Cardiac muscle cell (in vitro differentiated cells and primary cell): ENCODE results near the gene NAA16. TPM values are rescaled to one million over a fixed set of nuclear protein-coding genes. Genes with fewer than 3 reads are reported as not detected.
"Not testable (repeated sequence)": the region's sequence is repeated elsewhere in the genome, so short reads cannot be mapped to it uniquely, and the experiment has no call there.

ENCODE experiments used
- DNase-seq, 2 donors: peaks; one replicate each; pipeline versions ENCODE4 v3.0.0 to v3.0.0-alpha.2; 2010 to 2017; ENCODE audit warnings: low read depth in 1 of 2, low spot score in 1 of 2
- H3K27ac ChIP-seq: fragments of 200-600 bp; sonication (generic); 2 replicates; pipeline ENCODE4 v1.5.1; 2016
- H3K27me3 ChIP-seq: fragments of 200-600 bp; sonication (generic); 2 replicates; pipeline ENCODE4 v1.6.0; 2016; ENCODE audit warnings: control low read depth
- H3K36me3 ChIP-seq: fragments of 200-600 bp; sonication (generic); 2 replicates; pipeline ENCODE4 v1.5.1; 2016; ENCODE audit warnings: control low read depth
- H3K4me1 ChIP-seq: fragments of 200-600 bp; sonication (generic); 2 replicates; pipeline ENCODE4 v1.8.1; 2017; ENCODE audit warnings: low read depth, mild to moderate bottlenecking, mixed run types
- H3K4me3 ChIP-seq: fragments of 200-600 bp; sonication (generic); 2 replicates; pipeline ENCODE4 v1.5.1; 2016; ENCODE audit warnings: mild to moderate bottlenecking
- H3K9me3 ChIP-seq: fragments of 200-600 bp; sonication (generic); 2 replicates; pipeline ENCODE4 v1.5.1; 2017; ENCODE audit warnings: low read depth, mild to moderate bottlenecking, control low read depth
- polyA plus RNA-seq: library from polyadenylated mRNA; unstranded; fragments of >200 nt; fragmentation: Nextera tagmentation; extraction: Ambion mirVana; gene quantifications from 2 replicates; pipeline ENCODE4 v1.2.1, GENCODE V29; 2016
- total RNA-seq: library from RNA; depleted of rRNA; stranded (reverse); fragments of >200 nt; gene quantifications from 2 replicates; pipeline ENCODE4 v1.2.3, GENCODE V29; 2016
- TF ChIP-seq, protein P1 (sequence below): IDR thresholded peaks from 2 replicates; pipeline ENCODE4 v1.5.1; 2012; ENCODE audit warnings: low read depth, mild to moderate bottlenecking, low read length

Gene NAA16
- total and polyA plus RNA-seq, 2 experiments from 2014 or later = 15.5 to 19.8 TPM

DNA sequence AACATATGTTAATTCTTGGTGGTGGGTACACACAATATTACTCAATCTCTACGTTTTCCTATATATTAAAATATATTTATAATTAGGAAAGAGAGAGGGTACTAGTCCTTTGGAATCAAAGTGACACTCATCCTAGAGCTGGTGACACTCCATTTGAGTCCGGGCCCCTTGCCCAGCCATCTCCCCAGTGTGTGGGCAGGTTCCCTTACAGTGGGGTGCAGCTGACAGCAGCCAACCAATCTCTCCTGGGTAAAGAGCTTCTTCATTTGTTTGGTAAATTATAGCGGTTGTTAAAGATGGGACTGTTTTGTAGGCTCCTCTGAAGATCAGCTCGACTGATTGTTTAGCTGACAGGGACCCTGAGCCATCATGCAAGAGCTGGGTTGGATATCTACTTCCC is 109.1 kb downstream of the NAA16 start:
- no peaks in the 10 kb centered on the region for H3K9me3 ChIP-seq
- H3K27ac ChIP-seq = no peak overlapping the region
- no peaks in the 10 kb centered on the region for H3K36me3 ChIP-seq
- TF ChIP-seq, protein P1, sequence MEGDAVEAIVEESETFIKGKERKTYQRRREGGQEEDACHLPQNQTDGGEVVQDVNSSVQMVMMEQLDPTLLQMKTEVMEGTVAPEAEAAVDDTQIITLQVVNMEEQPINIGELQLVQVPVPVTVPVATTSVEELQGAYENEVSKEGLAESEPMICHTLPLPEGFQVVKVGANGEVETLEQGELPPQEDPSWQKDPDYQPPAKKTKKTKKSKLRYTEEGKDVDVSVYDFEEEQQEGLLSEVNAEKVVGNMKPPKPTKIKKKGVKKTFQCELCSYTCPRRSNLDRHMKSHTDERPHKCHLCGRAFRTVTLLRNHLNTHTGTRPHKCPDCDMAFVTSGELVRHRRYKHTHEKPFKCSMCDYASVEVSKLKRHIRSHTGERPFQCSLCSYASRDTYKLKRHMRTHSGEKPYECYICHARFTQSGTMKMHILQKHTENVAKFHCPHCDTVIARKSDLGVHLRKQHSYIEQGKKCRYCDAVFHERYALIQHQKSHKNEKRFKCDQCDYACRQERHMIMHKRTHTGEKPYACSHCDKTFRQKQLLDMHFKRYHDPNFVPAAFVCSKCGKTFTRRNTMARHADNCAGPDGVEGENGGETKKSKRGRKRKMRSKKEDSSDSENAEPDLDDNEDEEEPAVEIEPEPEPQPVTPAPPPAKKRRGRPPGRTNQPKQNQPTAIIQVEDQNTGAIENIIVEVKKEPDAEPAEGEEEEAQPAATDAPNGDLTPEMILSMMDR = no peak
- H3K4me1 ChIP-seq = no peaks in the 10 kb centered on the region
- DNase-seq = no peak
- no peaks in the 10 kb centered on the region for H3K27me3 ChIP-seq
- H3K4me3 ChIP-seq = no peak overlapping the region

DNA sequence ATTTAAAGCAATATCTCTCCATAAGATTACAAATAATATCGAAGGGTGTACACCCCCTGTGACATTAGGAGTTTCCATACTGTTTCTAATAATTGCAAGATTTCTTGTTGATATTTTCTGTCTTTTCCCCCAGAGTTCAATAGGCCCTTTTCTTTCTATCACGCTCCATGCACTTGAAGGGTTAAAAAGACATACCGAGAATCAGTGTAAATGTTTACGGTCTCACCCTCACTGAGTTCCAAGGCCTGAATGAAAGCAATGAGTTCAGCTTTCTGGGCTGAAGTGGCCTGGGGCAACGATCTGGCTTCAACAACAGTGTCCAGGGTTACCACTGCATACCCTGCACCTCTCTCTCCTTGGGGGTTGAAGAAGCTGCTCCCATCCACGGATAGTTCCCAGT is 110.3 kb downstream of the NAA16 start:
- not testable (repeated sequence) for H3K9me3 ChIP-seq, H3K36me3 ChIP-seq, H3K27ac ChIP-seq, H3K4me3 ChIP-seq, H3K27me3 ChIP-seq, DNase-seq, H3K4me1 ChIP-seq

DNA sequence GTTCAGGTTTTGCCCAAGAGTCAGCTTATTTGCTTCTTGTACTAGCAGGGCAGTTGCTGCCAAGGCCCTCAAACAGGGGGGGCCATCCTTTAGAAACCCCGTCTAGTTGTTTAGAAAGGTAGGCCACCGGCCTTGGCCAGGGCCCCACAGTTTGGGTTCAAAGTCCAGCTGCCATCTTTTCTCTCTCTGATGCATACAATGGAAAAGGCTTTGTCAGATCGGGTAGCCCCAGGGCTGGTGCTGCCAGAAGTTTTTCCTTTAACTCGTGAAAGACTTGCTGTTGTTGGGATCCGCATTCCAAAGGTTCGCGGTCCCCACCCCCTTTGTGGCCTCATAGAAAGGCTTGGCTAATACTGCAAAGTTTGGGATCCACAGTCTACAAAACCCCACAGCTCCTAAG is 110.9 kb downstream of the NAA16 start:
- DNase-seq, H3K4me1 ChIP-seq, H3K36me3 ChIP-seq, H3K4me3 ChIP-seq, H3K27ac ChIP-seq, H3K27me3 ChIP-seq, H3K9me3 ChIP-seq: not testable (repeated sequence)

DNA sequence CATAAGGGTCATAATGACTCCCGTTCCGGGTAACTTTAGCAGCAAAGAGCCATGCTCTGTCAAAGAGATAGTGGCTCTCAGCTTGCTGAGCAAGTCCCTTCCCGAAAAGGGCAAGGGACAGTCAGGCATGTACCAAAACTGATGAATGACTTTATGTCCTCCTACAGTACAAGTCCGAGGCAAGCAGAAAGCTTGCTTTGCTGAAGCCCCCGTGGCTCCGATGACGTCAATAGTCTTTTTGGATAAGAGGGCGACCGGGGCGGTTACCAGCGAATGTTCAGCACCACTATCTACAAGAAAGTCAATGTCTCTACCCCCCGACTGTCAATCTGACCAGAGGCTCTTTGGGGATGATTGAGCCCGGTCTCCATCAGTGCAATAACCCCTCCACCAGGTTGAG is 112.2 kb downstream of the NAA16 start:
- H3K4me1 ChIP-seq, H3K9me3 ChIP-seq, H3K4me3 ChIP-seq, DNase-seq, H3K36me3 ChIP-seq, H3K27ac ChIP-seq: not testable (repeated sequence)
- H3K27me3 ChIP-seq = peaks cover 14% of the 10 kb centered on the region

DNA sequence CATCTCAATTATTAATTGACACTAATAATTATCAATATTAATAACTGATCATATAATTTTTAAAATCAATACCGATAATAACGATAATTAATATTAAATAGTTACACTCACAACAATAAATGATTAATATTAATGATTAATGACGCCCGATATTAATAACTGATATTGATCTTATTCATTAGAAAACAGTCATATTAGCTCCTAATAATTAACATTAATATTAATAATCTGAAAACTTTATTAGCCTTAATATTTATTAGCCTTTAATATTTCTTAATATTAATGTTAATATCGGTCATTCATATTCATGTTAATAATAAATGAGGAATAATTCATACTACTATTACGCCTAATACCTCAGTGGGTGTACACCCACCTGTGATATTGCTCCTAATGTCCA is 113.6 kb downstream of the NAA16 start:
- H3K9me3 ChIP-seq, H3K4me3 ChIP-seq, DNase-seq: not testable (repeated sequence)

DNA sequence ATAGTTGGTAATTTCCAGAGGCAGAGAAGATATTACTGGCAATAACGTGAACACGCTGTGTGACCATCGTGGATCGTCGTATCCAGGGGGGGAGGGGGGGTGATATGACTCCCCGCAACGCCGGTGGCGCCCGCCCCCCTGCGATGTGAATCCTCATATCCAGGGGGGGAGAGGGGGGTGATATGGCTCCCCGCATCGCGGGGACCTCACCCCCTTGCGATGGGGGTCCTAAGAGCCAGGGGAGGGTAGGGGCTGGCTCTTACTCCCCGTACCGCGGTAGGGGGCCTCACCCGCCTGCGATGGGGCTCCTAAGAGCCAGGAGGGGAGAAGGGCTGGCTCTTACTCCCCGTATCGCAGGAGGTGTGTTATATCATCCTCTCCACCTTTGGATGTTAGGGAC is 115.0 kb downstream of the NAA16 start:
- no peak overlapping the region for H3K4me3 ChIP-seq
- no peaks in the 10 kb centered on the region for H3K36me3 ChIP-seq
- H3K4me1 ChIP-seq = no peaks in the 10 kb centered on the region
- no peak overlapping the region for H3K27ac ChIP-seq
- no peak for DNase-seq
- no peaks in the 10 kb centered on the region for H3K9me3 ChIP-seq
- peaks cover 26% of the 10 kb centered on the region for H3K27me3 ChIP-seq
- TF ChIP-seq, protein P1 = no peak

More for the DNA sequence above, 113.6 kb downstream of the NAA16 start:
- H3K27ac ChIP-seq, H3K36me3 ChIP-seq, H3K4me1 ChIP-seq: not testable (repeated sequence)
- H3K27me3 ChIP-seq = peaks cover 26% of the 10 kb centered on the region

Other genes with a start within 250 kb of the NAA16 start
- gene WBP4, start 249.8 kb upstream of the NAA16 start, total RNA-seq = 6.2 and 8.1 TPM in 2 replicates
- 9.9 and 11.0 TPM in 2 replicates for gene WBP4, start 249.8 kb upstream of the NAA16 start, polyA plus RNA-seq
- gene KBTBD6, start 178.5 kb upstream of the NAA16 start, total RNA-seq = 8.6 and 13.8 TPM in 2 replicates
- gene KBTBD6, start 178.5 kb upstream of the NAA16 start, polyA plus RNA-seq = 7.9 and 10.2 TPM in 2 replicates
- 12.5 and 15.5 TPM in 2 replicates for gene KBTBD7, start 116.7 kb upstream of the NAA16 start, total RNA-seq
- 9.5 and 14.7 TPM in 2 replicates for gene KBTBD7, start 116.7 kb upstream of the NAA16 start, polyA plus RNA-seq
- gene MTRF1, start 47.7 kb upstream of the NAA16 start, total RNA-seq = 6.6 and 8.4 TPM in 2 replicates
- 11.0 and 14.8 TPM in 2 replicates for gene MTRF1, start 47.7 kb upstream of the NAA16 start, polyA plus RNA-seq
- gene RGCC, start 146.3 kb downstream of the NAA16 start, total RNA-seq = not detected in 2 replicates
- not detected in 2 replicates for gene RGCC, start 146.3 kb downstream of the NAA16 start, polyA plus RNA-seq